Pancreas (tissue), 10 donors: Measurements from ENCODE around the gene CST6. TPM values are rescaled to one million over a fixed set of nuclear protein-coding genes. Genes with fewer than 3 reads are reported as not detected.

Source experiments
- ATAC-seq, 4 donors: fragments of 200-7000 bp; cut with Tn5 transposase; one replicate each; pipeline versions ENCODE4 v1.8.0 to v1.9.1; 2020; ENCODE audit warnings: mild to moderate bottlenecking in 4 of 4, moderate library complexity in 4 of 4
- DNase-seq, 6 donors: peaks; one replicate each; pipeline ENCODE4 v3.0.0-alpha.2; 2020
- FAIRE-seq: peaks from 2 replicates; lab custom pipeline; 2012; peaks lifted over from hg19 to GRCh38; lab: Jason Lieb, UNC
- H3K27ac ChIP-seq, 4 donors: fragments of 200-600 bp; sonication (generic); 1 replicate in 3 of 4; 2 replicates in 1 of 4; pipeline versions ENCODE4 v1.5.0 to v1.8.0; 2020
- H3K27me3 ChIP-seq, 4 donors: fragments of 200-600 bp; one replicate each; pipeline ENCODE4 v1.8.0; 2021
- H3K36me3 ChIP-seq, 3 donors: fragments of 200-600 bp; sonication (generic) in 1 of 3; one replicate each; pipeline versions ENCODE4 v1.5.0 to v1.8.0; 2020 to 2021
- H3K4me1 ChIP-seq, 3 donors: fragments of 200-600 bp; one replicate each; pipeline ENCODE4 v1.8.0; 2021
- H3K4me3 ChIP-seq, 4 donors: fragments of 200-600 bp; sonication (generic) in 2 of 4; one replicate each; pipeline versions ENCODE4 v1.5.0 to v1.8.0; 2020 to 2021
- H3K9me3 ChIP-seq, 4 donors: fragments of 200-600 bp; one replicate each; pipeline ENCODE4 v1.8.0; 2021
- CTCF ChIP-seq, 4 donors: fragments of 200-600 bp; sonication (generic) in 3 of 4; IDR thresholded peaks; one replicate each; pipeline versions ENCODE4 v1.5.0 to v1.8.0; 2021; ENCODE audit warnings: antibody characterized with exemption in 4 of 4
- WGBS, 2 donors: extraction: QIAGEN DNeasy Blood & Tissue Kit; methylation state at CpG; one replicate each; pipeline ENCODE4 v1.1.7; 2013; 5-methylcytosine and 5-hydroxymethylcytosine counted together
- intact Hi-C, 3 donors: fragments of 100-400 bp; cut with DNase I; formaldehyde crosslinking; loops; one replicate each; pipeline versions ENCODE4 v1.11.1 to v1.14.2; 2022
- polyA plus RNA-seq, 2 donors: library from polyadenylated mRNA; stranded (reverse); fragments of 200-250 nt; gene quantifications; one replicate each; pipeline ENCODE4 v1.2.3, GENCODE V29; 2013
- total RNA-seq, 6 donors: library from RNA; stranded (reverse); fragmentation: NEBNext Ultra II Directional in 4 of 6; extraction: Animal tissue kit (Norgen Biotek cat#: 25700) in 4 of 6; gene quantifications; one replicate each; pipeline versions ENCODE4 v1.2.1 to v1.2.4, GENCODE V29; 2021 to 2023
- donor health status: healthy with polysubstance abuse.
- donor health status: DM: no; HTN: no; CAD: no; lungs with moderate emphysema.
- donor health status: DM: no; HTN: no; CAD: no.
- donor health status: control.
- donor health status: control.
- donor health status: Bipolar disorder and iron deficiency.
- donor health status: DM: yes; HTN: yes; CAD: no.
- donor health status: DM: no; HTN: no; CAD: no.
- donor health status: DM: no; HTN: no; CAD: no.
- donor health status: DM: yes; HTN: yes; CAD: no.

Gene CST6
- total and polyA plus RNA-seq, 8 donors, result 0.22 to 0.94 (median 0.72) TPM; not detected in 4

- DNase-seq, result no peak
- no peak for TF ChIP-seq CTCF (IDR thresholded peaks at IDR 0.05)
- Histone ChIP-seq H3K27ac (no peak overlapping the region), H3K4me3 (no peak overlapping the region), H3K9me3 (no peaks in the 10 kb centered on the region), H3K4me1 (no peaks in the 10 kb centered on the region), H3K36me3 (peaks cover 14 to 89% (median 71%) of the 10 kb centered on the region in 3 donors), H3K27me3 (no peaks in the 10 kb centered on the region)
- 96 to 98% methylated on average over 2 of the region's 2 CpGs for WGBS, 2 donors
- no peak for FAIRE-seq
- no peak for ATAC-seq
- intact Hi-C loops, result loop anchor here in 1 of 3 donors (10.0 kb wide), 1 partner anchor 72 kb away; no protein-coding TSS in a partner anchor
Measured at GRCh38 chr11:66062408-66062807, 50.6 kb downstream of the CST6 start.

Other genes with a start within 250 kb of the CST6 start
- 10 to 100 TPM; 10.2 to 12.7 (median 11.5) TPM for gene AP5B1, start 231.0 kb upstream of the CST6 start, total RNA-seq
- 10 to 100 TPM in 1 of 2 donors, 1 to 10 TPM in 1; 4.2 to 10.4 TPM for gene AP5B1, start 231.0 kb upstream of the CST6 start, polyA plus RNA-seq
- 1 to 10 TPM; 1.1 to 5.6 (median 1.8) TPM for gene OVOL1, start 224.9 kb upstream of the CST6 start, total RNA-seq
- 1 to 10 TPM; 1.9 TPM for gene OVOL1, start 224.9 kb upstream of the CST6 start, polyA plus RNA-seq
- under 1 TPM in 4 of 6 donors, not detected in 2; 0.12 to 0.75 (median 0.43) TPM for gene SNX32, start 178.0 kb upstream of the CST6 start, total RNA-seq
- under 1 TPM; 0.23 to 0.30 TPM for gene SNX32, start 178.0 kb upstream of the CST6 start, polyA plus RNA-seq
- 100 to 1,000 TPM in 4 of 6 donors, 10 to 100 TPM in 2; 87.8 to 311 (median 148) TPM for gene CFL1, start 153.8 kb upstream of the CST6 start, total RNA-seq
- gene CFL1, start 153.8 kb upstream of the CST6 start, polyA plus RNA-seq, result 100 to 1,000 TPM; 164 to 231 TPM
- 10 to 100 TPM; 12.7 to 29.5 (median 18.0) TPM for gene MUS81, start 151.6 kb upstream of the CST6 start, total RNA-seq
- 10 to 100 TPM; 60.7 to 62.6 TPM for gene MUS81, start 151.6 kb upstream of the CST6 start, polyA plus RNA-seq
- gene EFEMP2, start 139.2 kb upstream of the CST6 start, total RNA-seq, result 10 to 100 TPM; 11.3 to 40.6 (median 14.9) TPM
- gene EFEMP2, start 139.2 kb upstream of the CST6 start, polyA plus RNA-seq, result 10 to 100 TPM; 38.3 to 51.0 TPM
- under 1 TPM in 5 of 6 donors, not detected in 1; 0.14 to 0.72 (median 0.46) TPM for gene CTSW, start 132.2 kb upstream of the CST6 start, total RNA-seq
- gene CTSW, start 132.2 kb upstream of the CST6 start, polyA plus RNA-seq, result under 1 TPM; 0.31 to 0.65 TPM
- 10 to 100 TPM; 18.0 to 28.5 (median 22.7) TPM for gene FIBP, start 123.5 kb upstream of the CST6 start, total RNA-seq
- 10 to 100 TPM; 35.0 to 56.2 TPM for gene FIBP, start 123.5 kb upstream of the CST6 start, polyA plus RNA-seq
- 10 to 100 TPM in 3 of 6 donors, 1 to 10 TPM in 3; 7.7 to 18.9 (median 10.1) TPM for gene CCDC85B, start 121.3 kb upstream of the CST6 start, total RNA-seq
- 10 to 100 TPM; 13.8 to 22.4 TPM for gene CCDC85B, start 121.3 kb upstream of the CST6 start, polyA plus RNA-seq
- gene FOSL1, start 111.6 kb upstream of the CST6 start, total RNA-seq, result 1 to 10 TPM in 1 of 6 donors, under 1 TPM in 5; 0.19 to 1.2 (median 0.45) TPM
- 1 to 10 TPM; 2.2 to 4.3 TPM for gene FOSL1, start 111.6 kb upstream of the CST6 start, polyA plus RNA-seq
- gene C11orf68, start 92.9 kb upstream of the CST6 start, total RNA-seq, result 10 to 100 TPM; 10.2 to 19.4 (median 13.4) TPM
- gene C11orf68, start 92.9 kb upstream of the CST6 start, polyA plus RNA-seq, result 10 to 100 TPM; 14.3 to 20.8 TPM
- gene DRAP1, start 92.6 kb upstream of the CST6 start, total RNA-seq, result 10 to 100 TPM; 20.4 to 31.7 (median 25.1) TPM
- gene DRAP1, start 92.6 kb upstream of the CST6 start, polyA plus RNA-seq, result 10 to 100 TPM; 58.5 to 58.8 TPM
- gene TSGA10IP, start 66.5 kb upstream of the CST6 start, total RNA-seq, result under 1 TPM in 1 of 6 donors, not detected in 5; 0.19 TPM
- gene TSGA10IP, start 66.5 kb upstream of the CST6 start, polyA plus RNA-seq, result not detected
- gene SART1, start 50.3 kb upstream of the CST6 start, total RNA-seq, result 10 to 100 TPM; 19.2 to 28.2 (median 22.0) TPM
- gene SART1, start 50.3 kb upstream of the CST6 start, polyA plus RNA-seq, result 10 to 100 TPM; 73.9 to 98.5 TPM
- gene EIF1AD, start 9.9 kb upstream of the CST6 start, total RNA-seq, result 10 to 100 TPM in 5 of 6 donors, 1 to 10 TPM in 1; 9.5 to 16.0 (median 12.2) TPM
- gene EIF1AD, start 9.9 kb upstream of the CST6 start, polyA plus RNA-seq, result 10 to 100 TPM; 11.6 to 14.0 TPM
- 10 to 100 TPM; 47.5 to 99.0 (median 77.4) TPM for gene BANF1, start 9.5 kb upstream of the CST6 start, total RNA-seq
- 100 to 1,000 TPM; 107 to 146 TPM for gene BANF1, start 9.5 kb upstream of the CST6 start, polyA plus RNA-seq
- under 1 TPM in 2 of 6 donors, not detected in 4; 0.06 to 0.41 TPM for gene CATSPER1, start 14.5 kb downstream of the CST6 start, total RNA-seq
- gene CATSPER1, start 14.5 kb downstream of the CST6 start, polyA plus RNA-seq, result under 1 TPM; 0.27 to 0.38 TPM
- under 1 TPM in 5 of 6 donors, not detected in 1; 0.20 to 0.83 (median 0.43) TPM for gene GAL3ST3, start 37.2 kb downstream of the CST6 start, total RNA-seq
- 1 to 10 TPM in 1 of 2 donors, under 1 TPM in 1; 0.27 to 1.8 TPM for gene GAL3ST3, start 37.2 kb downstream of the CST6 start, polyA plus RNA-seq
- 100 to 1,000 TPM in 1 of 6 donors, 10 to 100 TPM in 5; 64.4 to 118 (median 83.3) TPM for gene SF3B2, start 40.4 kb downstream of the CST6 start, total RNA-seq
- gene SF3B2, start 40.4 kb downstream of the CST6 start, polyA plus RNA-seq, result 10 to 100 TPM; 75.8 to 99.0 TPM
- gene PACS1, start 58.3 kb downstream of the CST6 start, total RNA-seq, result 10 to 100 TPM; 19.6 to 61.0 (median 28.8) TPM
- 10 to 100 TPM; 16.9 to 27.1 TPM for gene PACS1, start 58.3 kb downstream of the CST6 start, polyA plus RNA-seq
- gene KLC2, start 245.7 kb downstream of the CST6 start, total RNA-seq, result 10 to 100 TPM in 2 of 6 donors, 1 to 10 TPM in 4; 7.7 to 15.8 (median 9.4) TPM
- 10 to 100 TPM; 23.3 to 35.4 TPM for gene KLC2, start 245.7 kb downstream of the CST6 start, polyA plus RNA-seq